Calu3 (cell line): ENCODE results near the gene CLK3. TPM values are rescaled to one million over a fixed set of nuclear protein-coding genes. Genes with fewer than 3 reads are reported as not detected.

Experiments used
- BruUV-seq: library from RNA; stranded (reverse); fragments of 400-500 nt; replicated peaks from 2 replicates; lab custom pipeline; 2021; lab: Mats Ljungman, UMichigan
- CTCF ChIA-PET: fragments of 300-600 bp; sonication (Branson Sonifier 250); formaldehyde crosslinking; loops from one replicate; lab custom pipeline; 2022; ENCODE audit warnings: antibody characterized with exemption; lab: Charles Lee
- DNase-seq: peaks from one replicate; pipeline ENCODE4 v3.0.0; 2022
- H3K27ac Mint-ChIP-seq: one replicate; pipeline ENCODE4 v1.8.0; 2022; ENCODE audit warnings: mixed read lengths; ENCODE audit not compliant: unreplicated experiment
- H3K27me3 Mint-ChIP-seq: one replicate; pipeline ENCODE4 v1.8.0; 2022; ENCODE audit warnings: mixed read lengths; ENCODE audit not compliant: unreplicated experiment
- H3K36me3 Mint-ChIP-seq: one replicate; pipeline ENCODE4 v1.8.0; 2022; ENCODE audit warnings: mild to moderate bottlenecking, moderate library complexity, mixed read lengths; ENCODE audit not compliant: insufficient read depth, unreplicated experiment
- H3K4me1 Mint-ChIP-seq: one replicate; pipeline ENCODE4 v1.8.0; 2022; ENCODE audit warnings: mild to moderate bottlenecking, low read depth, mixed read lengths; ENCODE audit not compliant: unreplicated experiment
- H3K4me3 Mint-ChIP-seq: one replicate; pipeline ENCODE4 v1.8.0; 2022; ENCODE audit warnings: mild to moderate bottlenecking, low read depth, moderate library complexity, mixed read lengths; ENCODE audit not compliant: unreplicated experiment
- H3K9me3 Mint-ChIP-seq: one replicate; pipeline ENCODE4 v1.8.0; 2022; ENCODE audit warnings: low read depth, mixed read lengths; ENCODE audit not compliant: unreplicated experiment
- intact Hi-C: fragments of 100-400 bp; cut with micrococcal nuclease; formaldehyde crosslinking; loops from one replicate; pipeline ENCODE4 v1.10.0; 2022; ENCODE audit not compliant: unreplicated experiment
- total RNA-seq: library from RNA; stranded (reverse); gene quantifications from 2 replicates; pipeline ENCODE4 v1.2.3, GENCODE V29; 2022
- TF ChIP-seq, protein P1 (sequence below): fragments of 200-600 bp; IDR thresholded peaks from one replicate; pipeline ENCODE4 v1.8.0; 2022; ENCODE audit warnings: antibody characterized with exemption; ENCODE audit not compliant: unreplicated experiment

CLK3 gene
- total RNA-seq, 1 experiment from 2014 or later: 93.5 TPM

- Mint-ChIP-seq H3K9me3 (no peaks in the 10 kb centered on the region), H3K4me3 (no peak overlapping the region), H3K36me3 (peaks cover 82% of the 10 kb centered on the region), H3K4me1 (peaks cover 15% of the 10 kb centered on the region), H3K27ac (no peak overlapping the region), H3K27me3 (no peaks in the 10 kb centered on the region)
- BruUV-seq: no TSS peak
- TF ChIP-seq, protein P1, sequence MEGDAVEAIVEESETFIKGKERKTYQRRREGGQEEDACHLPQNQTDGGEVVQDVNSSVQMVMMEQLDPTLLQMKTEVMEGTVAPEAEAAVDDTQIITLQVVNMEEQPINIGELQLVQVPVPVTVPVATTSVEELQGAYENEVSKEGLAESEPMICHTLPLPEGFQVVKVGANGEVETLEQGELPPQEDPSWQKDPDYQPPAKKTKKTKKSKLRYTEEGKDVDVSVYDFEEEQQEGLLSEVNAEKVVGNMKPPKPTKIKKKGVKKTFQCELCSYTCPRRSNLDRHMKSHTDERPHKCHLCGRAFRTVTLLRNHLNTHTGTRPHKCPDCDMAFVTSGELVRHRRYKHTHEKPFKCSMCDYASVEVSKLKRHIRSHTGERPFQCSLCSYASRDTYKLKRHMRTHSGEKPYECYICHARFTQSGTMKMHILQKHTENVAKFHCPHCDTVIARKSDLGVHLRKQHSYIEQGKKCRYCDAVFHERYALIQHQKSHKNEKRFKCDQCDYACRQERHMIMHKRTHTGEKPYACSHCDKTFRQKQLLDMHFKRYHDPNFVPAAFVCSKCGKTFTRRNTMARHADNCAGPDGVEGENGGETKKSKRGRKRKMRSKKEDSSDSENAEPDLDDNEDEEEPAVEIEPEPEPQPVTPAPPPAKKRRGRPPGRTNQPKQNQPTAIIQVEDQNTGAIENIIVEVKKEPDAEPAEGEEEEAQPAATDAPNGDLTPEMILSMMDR: no peak
- intact Hi-C loops: no loop called here
- CTCF ChIA-PET: interaction anchor here (1.6 kb wide), 1 partner anchor 147 kb away, joined by 4 read pairs; no protein-coding TSS in a partner anchor
- no peak for DNase-seq
Observed at GRCh38 chr15:74622758-74623157, 7.1 kb downstream of the CLK3 start.

DNA sequence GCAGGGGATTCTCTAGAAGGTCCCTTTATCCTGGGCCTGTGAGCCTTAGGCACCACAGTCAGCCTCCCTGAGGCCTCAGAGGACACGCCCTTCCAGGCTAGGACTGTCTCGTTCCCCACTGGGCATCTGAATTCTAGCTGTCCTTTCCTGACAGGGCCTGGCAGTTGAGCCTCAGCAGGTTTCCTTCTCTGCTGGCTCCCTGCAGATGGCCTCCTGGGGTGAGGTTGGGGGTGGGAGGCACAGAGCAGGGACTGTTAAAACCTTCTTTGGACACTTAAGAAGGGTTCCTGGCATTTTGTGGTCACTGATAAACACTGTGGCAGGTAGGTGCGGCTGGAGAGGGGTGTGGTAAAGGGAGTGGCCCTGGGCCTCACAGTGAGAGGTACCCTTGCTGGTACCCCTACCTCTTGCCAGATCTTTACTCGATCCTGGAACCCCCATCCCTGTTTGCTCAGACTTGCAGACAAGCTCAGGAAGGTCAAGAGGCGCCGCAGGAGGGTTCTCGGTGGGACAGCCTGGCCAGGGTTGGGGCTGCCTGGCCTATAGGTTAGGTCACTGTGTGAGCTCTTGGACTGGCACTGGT, 8.5 kb downstream of the CLK3 start:
- no TSS peak for BruUV-seq
- Mint-ChIP-seq H3K36me3 (peaks cover 95% of the 10 kb centered on the region), H3K27ac (peak overlapping the region; percentile 39), H3K4me3 (no peak overlapping the region), H3K9me3 (no peaks in the 10 kb centered on the region), H3K27me3 (no peaks in the 10 kb centered on the region), H3K4me1 (peaks cover 9% of the 10 kb centered on the region)
- TF ChIP-seq, protein P1: no peak
- no peak for DNase-seq
- CTCF ChIA-PET: interaction anchor here (0.5 to 1.0 kb wide), 2 partner anchors 14 to 147 kb away, joined by 3 read pairs; no protein-coding TSS in a partner anchor
- intact Hi-C loops: no loop called here

DNA sequence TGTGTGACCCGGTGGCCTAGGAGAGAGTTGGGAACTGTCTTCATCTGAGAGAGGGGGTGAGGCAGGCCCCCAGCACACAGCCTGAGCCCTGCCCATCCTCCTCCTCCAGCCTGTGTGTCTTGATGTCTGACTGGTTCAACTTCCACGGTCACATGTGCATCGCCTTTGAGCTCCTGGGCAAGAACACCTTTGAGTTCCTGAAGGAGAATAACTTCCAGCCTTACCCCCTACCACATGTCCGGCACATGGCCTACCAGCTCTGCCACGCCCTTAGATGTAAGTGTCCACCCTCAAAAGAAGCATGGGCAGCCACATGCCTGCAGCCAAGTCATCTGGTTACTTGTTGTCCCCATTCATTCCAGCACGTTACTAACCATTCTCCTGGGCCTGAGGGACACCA, 10.1 kb downstream of the CLK3 start:
- no peak overlapping the region for H3K27ac Mint-ChIP-seq
- CTCF ChIA-PET: no interaction called here
- peaks cover 92% of the 10 kb centered on the region for H3K36me3 Mint-ChIP-seq
- H3K9me3 Mint-ChIP-seq: no peaks in the 10 kb centered on the region
- TF ChIP-seq, protein P1: no peak
- intact Hi-C loops: no loop called here
- no peak for DNase-seq
- H3K27me3 Mint-ChIP-seq: no peaks in the 10 kb centered on the region
- no peak overlapping the region for H3K4me3 Mint-ChIP-seq
- no TSS peak for BruUV-seq
- H3K4me1 Mint-ChIP-seq: peaks cover 7% of the 10 kb centered on the region

- intact Hi-C loops: no loop called here
- TF ChIP-seq, protein P1: no peak
- no peaks in the 10 kb centered on the region for H3K27me3 Mint-ChIP-seq
- DNase-seq: no peak
- no peak overlapping the region for H3K27ac Mint-ChIP-seq
- H3K4me1 Mint-ChIP-seq: peaks cover under 1% of the 10 kb centered on the region
- H3K4me3 Mint-ChIP-seq: no peak overlapping the region
- no TSS peak for BruUV-seq
- H3K9me3 Mint-ChIP-seq: no peaks in the 10 kb centered on the region
- peaks cover 92% of the 10 kb centered on the region for H3K36me3 Mint-ChIP-seq
- CTCF ChIA-PET: interaction anchor here (0.9 kb wide), 1 partner anchor 10 kb away, joined by 3 read pairs; no protein-coding TSS in a partner anchor
Observed at GRCh38 chr15:74626336-74626735, 10.7 kb downstream of the CLK3 start.
